ENCODE results near the gene ANKMY1.

The ANKMY1 gene

DNA sequence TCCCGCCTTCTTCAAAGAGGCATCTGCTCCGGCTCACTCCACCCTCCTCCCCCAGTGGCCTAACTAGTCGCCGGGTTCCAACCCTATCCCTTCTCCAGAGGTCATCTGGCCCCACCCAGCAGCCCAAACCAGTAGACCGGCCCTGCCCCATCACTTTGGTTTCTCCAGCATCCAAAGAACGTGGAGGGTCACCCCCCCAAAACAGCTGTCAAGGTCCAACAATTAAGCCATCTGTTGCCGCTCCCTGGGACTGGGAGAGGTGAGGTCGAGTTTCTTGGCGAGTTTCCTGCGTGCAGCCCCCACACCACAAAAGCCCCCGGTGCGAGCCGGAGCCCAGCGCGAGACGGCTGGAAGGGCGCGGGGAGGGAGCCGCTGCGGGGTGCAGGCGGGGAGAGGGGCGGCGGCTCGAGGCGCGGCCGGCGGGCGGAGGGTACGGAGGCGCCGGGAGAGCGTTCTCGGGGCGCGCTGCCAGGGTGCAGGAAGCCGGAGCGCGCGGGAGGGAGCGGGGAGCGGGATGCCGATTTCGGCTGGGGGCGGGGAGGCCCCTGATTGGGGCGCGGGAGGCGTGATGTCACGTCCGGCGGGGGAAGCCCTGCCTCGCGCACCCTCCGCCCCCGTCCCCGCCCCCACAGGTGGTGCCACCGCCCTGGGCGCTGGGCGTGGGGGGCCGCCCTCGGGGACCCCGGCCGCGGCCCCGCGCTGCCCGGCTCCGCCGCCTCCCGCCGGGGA, 122.9 kb downstream of the ANKMY1 start:
- DNase-seq (ENCODE audit: low read depth in 2 of 2), result peak; percentile 74 to 77

DNA sequence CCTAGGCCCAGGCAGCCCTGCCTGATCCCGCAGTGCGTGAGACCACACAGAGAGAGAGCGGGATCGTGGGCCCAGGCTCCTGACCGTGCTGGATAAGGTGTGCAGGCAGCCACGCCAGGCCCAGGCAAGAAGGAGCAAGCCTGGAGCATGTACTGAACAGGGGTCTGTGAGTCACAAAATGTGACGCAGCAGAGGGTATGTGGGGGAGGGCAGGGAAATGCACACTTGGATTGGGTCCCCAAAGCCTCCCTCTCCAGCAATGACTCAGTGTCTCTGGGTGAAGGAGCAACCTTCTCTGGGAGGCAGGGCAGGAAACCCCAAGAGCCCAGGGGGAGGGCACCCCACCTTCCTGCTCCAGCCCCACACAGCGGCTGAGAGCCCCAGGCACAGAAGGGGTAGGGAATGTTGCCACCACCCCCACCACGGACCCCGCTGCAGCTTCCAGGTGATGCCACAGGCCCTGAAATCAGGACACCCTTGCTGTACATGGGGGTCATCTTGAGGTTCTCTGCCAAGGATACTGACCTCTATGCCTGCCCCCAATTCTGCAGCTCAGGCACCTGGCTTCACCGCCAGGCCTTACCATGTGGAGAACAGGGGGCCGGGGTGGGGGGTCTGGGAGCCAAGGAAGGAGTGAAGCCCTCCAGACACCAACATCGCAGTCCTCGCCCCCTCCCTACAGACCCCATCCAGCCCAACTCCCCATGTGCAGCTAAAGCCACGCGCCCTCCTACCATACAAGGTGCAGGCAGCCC, 123.6 kb downstream of the ANKMY1 start:
- no peak for DNase-seq (ENCODE audit: low read depth in 2 of 2)

DNA sequence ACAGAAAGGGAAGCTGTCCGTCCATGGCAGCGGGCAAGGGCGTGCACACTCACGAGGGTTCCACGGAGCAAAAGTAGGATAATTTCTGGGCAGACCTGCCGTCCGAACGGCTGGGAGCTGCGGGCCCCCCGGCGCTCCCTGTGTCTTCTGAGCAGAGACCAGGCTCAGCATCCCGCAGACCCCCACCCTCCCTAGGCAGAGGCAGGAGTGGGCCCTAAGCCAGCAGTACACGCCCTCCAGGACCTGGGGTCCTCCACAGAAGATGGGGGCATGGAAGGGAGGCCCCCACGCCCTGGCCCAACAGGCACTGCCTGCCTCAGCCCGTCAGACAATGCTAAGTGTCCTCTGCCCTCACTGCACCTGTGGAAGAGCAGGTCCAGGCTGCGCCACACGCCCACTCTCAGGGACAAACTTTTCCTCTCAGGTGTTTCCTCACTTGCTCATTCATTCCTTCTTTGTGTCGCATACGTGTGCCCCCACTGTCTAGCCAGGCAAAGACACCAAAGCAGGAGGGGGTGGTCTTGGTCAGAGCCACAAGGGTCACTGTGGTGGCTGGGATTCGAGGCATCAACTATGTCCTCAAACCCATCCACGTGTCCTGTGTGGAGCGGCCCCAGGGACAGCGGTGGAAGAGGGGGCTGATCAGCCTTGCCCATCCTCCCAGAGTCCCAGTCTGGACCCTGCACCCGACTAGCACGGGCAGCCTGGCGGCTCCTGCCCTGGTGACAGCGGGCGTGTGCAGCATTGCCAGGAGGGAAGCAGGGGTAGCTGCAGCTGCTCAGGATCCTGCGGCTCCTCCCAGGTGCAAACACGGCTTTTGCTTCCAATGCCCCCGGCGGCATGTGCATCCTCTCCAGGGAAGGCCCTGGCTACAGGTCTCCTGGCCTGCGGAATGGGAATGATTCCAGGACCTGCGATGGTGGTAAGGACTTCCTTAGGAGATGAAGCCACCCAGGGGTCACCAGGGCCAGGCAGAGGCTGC, 124.7 kb downstream of the ANKMY1 start:
- DNase-seq (ENCODE audit: low read depth in 2 of 2), result no peak

DNA sequence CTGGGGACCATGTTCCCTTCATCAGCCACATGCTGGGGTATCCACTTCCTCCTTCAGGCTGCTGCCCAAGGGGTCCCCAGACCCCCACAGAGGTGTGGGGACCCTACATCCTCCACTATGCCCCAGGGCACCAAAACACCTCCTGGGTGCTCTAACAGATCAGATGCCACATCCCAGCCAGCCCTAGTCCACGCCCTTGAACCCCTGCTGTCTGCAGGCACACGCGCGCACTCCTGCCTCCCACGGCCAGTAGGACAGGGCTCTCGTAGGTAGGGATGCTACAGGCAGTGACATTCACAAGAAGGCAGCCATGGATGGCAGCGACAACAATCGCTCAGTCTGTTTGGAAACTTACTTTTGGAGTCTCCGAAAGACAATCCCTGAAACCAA, 125.4 kb downstream of the ANKMY1 start:
- no peak for DNase-seq (ENCODE audit: low read depth in 2 of 2)

DNA sequence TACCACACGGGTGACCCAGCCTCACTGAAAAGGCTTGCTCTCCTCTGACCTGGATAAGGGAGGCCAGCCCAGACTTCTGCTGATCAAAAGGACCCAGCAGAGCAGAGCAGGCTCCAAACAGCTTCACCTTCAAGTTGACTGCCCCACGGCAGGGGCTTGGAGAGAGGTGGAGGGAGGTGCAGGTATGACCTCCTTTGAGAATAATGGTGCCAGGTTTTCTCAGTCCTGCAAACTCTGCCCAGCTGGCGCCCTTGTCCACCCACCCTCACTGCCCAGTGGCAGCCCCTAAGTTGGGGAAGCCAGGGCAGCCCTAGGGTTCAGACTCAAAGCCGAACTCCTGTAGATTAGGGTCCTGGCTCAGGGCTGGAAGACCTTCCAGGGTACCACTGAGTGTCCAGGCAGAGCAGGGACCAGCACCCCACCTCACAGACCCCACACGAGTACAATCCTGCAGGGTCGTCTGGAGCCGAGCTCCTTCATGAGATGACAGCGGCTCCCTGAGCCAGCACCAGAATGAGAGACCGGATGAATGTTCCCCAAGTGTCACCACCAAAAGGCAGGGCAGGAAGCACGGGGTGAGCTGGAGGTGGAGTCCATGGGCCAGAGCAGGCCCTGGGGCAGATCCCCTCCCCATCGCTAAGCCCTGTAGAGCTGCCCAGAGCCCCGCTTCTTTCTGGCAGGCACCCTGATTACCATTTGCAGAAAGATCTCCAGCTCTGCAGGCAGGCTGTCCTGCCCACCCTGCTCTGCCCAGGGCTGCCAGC, 125.9 kb downstream of the ANKMY1 start:
- DNase-seq (ENCODE audit: low read depth in 2 of 2), result no peak

DNA sequence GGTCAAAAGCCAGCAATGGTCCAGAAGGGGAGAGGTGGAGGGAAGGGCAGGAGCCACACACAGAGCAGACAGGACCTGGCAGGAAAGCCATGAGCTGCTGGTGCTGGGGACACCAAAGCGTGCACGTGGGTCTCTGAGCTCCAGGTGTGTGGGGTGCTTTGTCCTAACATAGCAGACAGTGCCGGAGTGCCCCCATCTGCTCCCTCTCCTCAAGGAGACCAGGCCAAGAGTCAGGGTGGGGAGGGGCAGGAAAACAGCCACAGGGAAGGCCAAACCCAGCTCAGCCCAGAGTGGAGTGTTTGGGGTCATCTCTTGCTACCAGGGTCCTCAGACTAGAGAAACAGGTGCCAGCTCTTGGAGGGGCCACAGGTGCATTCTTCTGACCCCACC, 126.5 kb downstream of the ANKMY1 start:
- no peak for DNase-seq (ENCODE audit: low read depth in 2 of 2)

DNA sequence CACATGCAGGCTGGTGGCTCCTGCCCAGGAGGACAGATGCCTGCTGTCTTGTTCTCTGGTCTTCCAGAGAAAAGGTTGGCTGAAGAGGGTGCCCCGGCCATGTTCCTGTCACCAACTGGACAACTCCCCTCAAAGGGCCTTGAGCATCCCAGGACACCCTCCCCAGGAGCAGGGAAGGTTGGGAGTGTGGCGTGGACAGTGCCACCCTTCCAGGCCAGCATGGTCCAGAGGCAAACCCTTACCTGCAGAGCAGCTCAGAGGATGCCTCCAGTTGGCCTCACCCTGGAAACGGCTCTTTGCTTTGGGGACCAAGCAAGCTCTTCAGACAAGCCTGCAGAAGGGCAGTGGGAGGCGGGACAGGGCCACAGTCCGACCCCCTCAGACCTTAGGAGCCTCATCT, 127.2 kb downstream of the ANKMY1 start:
- no peak for DNase-seq (ENCODE audit: low read depth in 2 of 2)

DNA sequence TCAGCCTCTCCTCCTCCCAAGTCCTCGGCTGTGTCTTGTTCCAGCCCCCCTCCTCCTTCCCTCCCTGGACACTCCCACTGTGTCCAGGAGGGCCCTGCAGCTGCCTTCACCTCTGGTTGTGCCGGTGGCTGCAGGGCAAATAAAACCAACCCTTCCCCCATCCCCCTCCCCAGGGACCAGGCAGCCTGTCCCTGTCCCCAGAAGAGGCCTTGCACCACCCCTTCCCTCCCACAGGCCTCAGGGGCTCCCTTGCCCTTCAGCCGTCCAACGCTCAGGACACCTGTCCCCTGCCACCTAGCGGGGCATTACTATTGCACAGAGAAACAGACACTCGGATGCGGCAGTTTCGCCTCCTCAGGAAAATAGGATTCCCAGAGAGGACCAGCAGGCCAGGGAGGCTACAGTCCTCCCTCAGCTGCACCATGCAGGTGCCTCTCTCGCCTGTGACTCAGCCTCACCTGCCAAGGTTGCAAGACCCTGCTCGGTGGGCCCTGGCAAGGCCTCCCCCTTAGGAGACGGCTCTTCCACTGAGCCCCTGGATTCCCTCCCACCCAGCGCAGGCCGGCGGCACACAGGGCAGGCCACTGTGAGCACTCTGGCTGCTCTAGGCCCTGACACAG, 127.8 kb downstream of the ANKMY1 start:
- no peak for DNase-seq (ENCODE audit: low read depth in 2 of 2)

Data from stimulated activated CD8-positive, alpha-beta memory T cell treated with anti-CD3 and anti-CD28 coated beads, Interleukin-15, amount 100 ng/mL, for 4 hours (primary cell).